K562 (cell line): ENCODE data around the gene DMAC2. TPM values are rescaled to one million over a fixed set of nuclear protein-coding genes. Genes with fewer than 3 reads are reported as not detected.

Source experiments
- BACH1 ChIP-seq: fragments of 200-800 bp; sonication (Bioruptor generic); IDR thresholded peaks from 2 replicates; pipeline ENCODE4 v1.6.1; 2016; ENCODE audit warnings: missing genetic modification characterization, missing compliant biosample characterization
- BCLAF1 ChIP-seq, 2 experiments: fragments of 450-650 bp in 1 of 2; IDR thresholded peaks; 2 replicates each; pipeline ENCODE4 v1.6.1; 2011 to 2017; ENCODE audit warnings: low read depth in 2 of 2, antibody characterized with exemption in 1 of 2, borderline replicate concordance in 1 of 2, low read length in 1 of 2, mild to moderate bottlenecking in 1 of 2, mixed read lengths in 1 of 2; ENCODE audit not compliant: control insufficient read depth in 1 of 2
- JUN ChIP-seq, 2 experiments: sonication (generic) in 1 of 2; formaldehyde crosslinking in 1 of 2; IDR thresholded peaks; 2 replicates each; pipeline versions ENCODE4 v1.6.1 to v1.8.0; 2012 to 2022; ENCODE audit warnings: borderline replicate concordance in 2 of 2, mild to moderate bottlenecking in 2 of 2, improper control_type of control experiment in 1 of 2, low read depth in 1 of 2, low read length in 1 of 2, missing genetic modification reagents in 1 of 2
- LEF1 ChIP-seq: fragments of 450-650 bp; IDR thresholded peaks from 2 replicates; pipeline ENCODE4 v1.6.1; 2016; ENCODE audit warnings: mild to moderate bottlenecking
- MXD1 ChIP-seq: fragments of 250-450 bp; sonication (Bioruptor Pico); IDR thresholded peaks from 2 replicates; pipeline ENCODE4 v1.8.0; 2021; ENCODE audit warnings: borderline replicate concordance, mild to moderate bottlenecking, moderate library complexity; ENCODE audit not compliant: poor library complexity, severe bottlenecking
- RBM15 ChIP-seq: fragments of 200-400 bp; formaldehyde crosslinking; IDR thresholded peaks from 2 replicates; pipeline ENCODE4 v1.6.1; 2018; ENCODE audit warnings: mild to moderate bottlenecking, low read length, moderate library complexity; ENCODE audit not compliant: insufficient read depth
- SREBF1 ChIP-seq: fragments of 150-350 bp; IDR thresholded peaks from 2 replicates; pipeline ENCODE4 v1.6.1; 2014; ENCODE audit warnings: antibody characterized with exemption, low read depth, low read length, borderline replicate concordance
- TAL1 ChIP-seq: fragments of 450-650 bp; IDR thresholded peaks from 2 replicates; pipeline ENCODE4 v1.6.1; 2016; ENCODE audit warnings: mild to moderate bottlenecking
- TSC22D4 ChIP-seq: fragments of 450-650 bp; IDR thresholded peaks from 2 replicates; pipeline ENCODE4 v1.6.1; 2016; ENCODE audit warnings: missing genetic modification characterization, missing biosample characterization, control low read depth
- U2AF1 ChIP-seq: fragments of 200-400 bp; formaldehyde crosslinking; optimal IDR thresholded peaks from 2 replicates; pipeline ENCODE3; 2017; ENCODE audit warnings: mild to moderate bottlenecking, low read depth, low read length, moderate library complexity
- ZBTB9 ChIP-seq: fragments of 450-650 bp; formaldehyde crosslinking; IDR thresholded peaks from 2 replicates; pipeline ENCODE4 v1.4.0; 2020; ENCODE audit warnings: mild to moderate bottlenecking, moderate library complexity
- ZFP91 ChIP-seq: sonication (generic); formaldehyde crosslinking; IDR thresholded peaks from 2 replicates; pipeline ENCODE4 v1.8.0; 2022; ENCODE audit warnings: mild to moderate bottlenecking, missing genetic modification reagents
- ZNF134 ChIP-seq: fragments of 250-450 bp; sonication (Bioruptor Pico); conservative IDR thresholded peaks from 2 replicates; pipeline ENCODE4 v1.4.0; 2020
- ZNF586 ChIP-seq: fragments of 450-650 bp; formaldehyde crosslinking; conservative IDR thresholded peaks from 2 replicates; pipeline ENCODE4 v1.4.0; 2020; ENCODE audit warnings: mild to moderate bottlenecking, moderate library complexity
- ZNF696 ChIP-seq: fragments of 250-450 bp; sonication (Bioruptor Pico); conservative IDR thresholded peaks from 2 replicates; pipeline ENCODE4 v1.4.0; 2020; ENCODE audit warnings: mild to moderate bottlenecking, moderate library complexity
- polyA plus RNA-seq, 8 experiments: library from polyadenylated mRNA; depleted of rRNA in 4 of 8; stranded (reverse) in 5 of 8; unstranded in 3 of 8; fragments of >200 nt; fragmentation: Nextera tagmentation in 2 of 8; fragmentation: Illumina TruSeq in 1 of 8; extraction: Ambion mirVana in 2 of 8; extraction: Trizol in 1 of 8; gene quantifications; 2 replicates each; pipeline versions ENCODE4 v1.2.1 to v1.2.3, GENCODE V29; 2011 to 2014; ENCODE audit warnings: inconsistent platforms in 1 of 8, missing spikeins in 1 of 8
- total RNA-seq, 7 experiments: library from RNA; depleted of rRNA in 6 of 7; stranded (reverse); fragments of >200 nt in 6 of 7; fragmentation: Illumina TruSeq in 2 of 7; extraction: Trizol in 2 of 7; gene quantifications; 2 replicates each; pipeline versions ENCODE4 v1.2.1 to v1.2.3, GENCODE V29; 2011 to 2021; ENCODE audit warnings: low replicate concordance in 1 of 7
- TF ChIP-seq, protein P1 (sequence below): fragments of 450-650 bp; IDR thresholded peaks from 2 replicates; pipeline ENCODE4 v1.6.1; 2016; ENCODE audit warnings: mild to moderate bottlenecking

DMAC2 gene
- total and polyA plus RNA-seq, 9 of the 15 experiments (the other 6 are each of a cell fraction or from before 2014, with no cell fraction given) = 12.9 to 61.2 (median 43.1) TPM

- no peak for TF ChIP-seq ZFP91 (CRISPR knock-in tag)
- TF ChIP-seq RBM15 = no peak
- no peak for TF ChIP-seq ZBTB9 (CRISPR knock-in tag)
- TF ChIP-seq, protein P1, sequence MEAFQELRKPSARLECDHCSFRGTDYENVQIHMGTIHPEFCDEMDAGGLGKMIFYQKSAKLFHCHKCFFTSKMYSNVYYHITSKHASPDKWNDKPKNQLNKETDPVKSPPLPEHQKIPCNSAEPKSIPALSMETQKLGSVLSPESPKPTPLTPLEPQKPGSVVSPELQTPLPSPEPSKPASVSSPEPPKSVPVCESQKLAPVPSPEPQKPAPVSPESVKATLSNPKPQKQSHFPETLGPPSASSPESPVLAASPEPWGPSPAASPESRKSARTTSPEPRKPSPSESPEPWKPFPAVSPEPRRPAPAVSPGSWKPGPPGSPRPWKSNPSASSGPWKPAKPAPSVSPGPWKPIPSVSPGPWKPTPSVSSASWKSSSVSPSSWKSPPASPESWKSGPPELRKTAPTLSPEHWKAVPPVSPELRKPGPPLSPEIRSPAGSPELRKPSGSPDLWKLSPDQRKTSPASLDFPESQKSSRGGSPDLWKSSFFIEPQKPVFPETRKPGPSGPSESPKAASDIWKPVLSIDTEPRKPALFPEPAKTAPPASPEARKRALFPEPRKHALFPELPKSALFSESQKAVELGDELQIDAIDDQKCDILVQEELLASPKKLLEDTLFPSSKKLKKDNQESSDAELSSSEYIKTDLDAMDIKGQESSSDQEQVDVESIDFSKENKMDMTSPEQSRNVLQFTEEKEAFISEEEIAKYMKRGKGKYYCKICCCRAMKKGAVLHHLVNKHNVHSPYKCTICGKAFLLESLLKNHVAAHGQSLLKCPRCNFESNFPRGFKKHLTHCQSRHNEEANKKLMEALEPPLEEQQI = no peak; the same call in 1 of the 2 replicates
- TF ChIP-seq TAL1 = peak; percentile 55
- TF ChIP-seq BCLAF1 (IDR thresholded peaks at IDR 0.05; ENCODE audit: borderline replicate concordance in 1 of 2, control insufficient read depth in 1 of 2, low read depth in 2 of 2, low read length in 1 of 2) = 0 out of 4 replicates have a peak, but pooled peaks of 1 of the 2 experiments have one; percentile 47
- TF ChIP-seq MXD1 (CRISPR knock-in tag) = peak; percentile 99
- TF ChIP-seq ZNF586 (CRISPR knock-in tag) = no peak
- TF ChIP-seq JUN (IDR thresholded peaks at IDR 0.05; ENCODE audit: borderline replicate concordance, low read depth, low read length) = peak; percentile 87; the same call in 1 of the 2 replicates
- no peak for TF ChIP-seq JUN (CRISPR knock-in tag; IDR thresholded peaks at IDR 0.05; ENCODE audit: borderline replicate concordance)
- no peak for TF ChIP-seq TSC22D4 (tag)
- no peak for TF ChIP-seq ZNF134 (CRISPR knock-in tag)
- no peak for TF ChIP-seq U2AF1
- TF ChIP-seq LEF1 = no peak
- TF ChIP-seq SREBF1 = no peak
- no peak for TF ChIP-seq BACH1 (tag)
- TF ChIP-seq ZNF696 (CRISPR knock-in tag) = no peak
These were observed 42.3 kb downstream of the DMAC2 start, which contains the start of the genes BCKDHA and EXOSC5 (continued) for GRCh38 chr19:41397086-41398049.
